HCT116 (cell line): ENCODE data around the gene NNAT. TPM values are rescaled to one million over a fixed set of nuclear protein-coding genes. Genes with fewer than 3 reads are reported as not detected.

Experiments
- ATAC-seq: fragments of 200-7000 bp; cut with Tn5 transposase; 2 replicates; pipeline ENCODE4 v1.9.1; 2020; ENCODE audit warnings: mild to moderate bottlenecking, moderate library complexity
- BruUV-seq: library from RNA; stranded (reverse); fragments of 400-500 nt; replicated peaks from 2 replicates; lab custom pipeline; 2021; lab: Mats Ljungman, UMichigan
- CTCF ChIA-PET: fragments of 300-600 bp; sonication (Branson Sonifier 250); formaldehyde crosslinking; loops from one replicate; lab custom pipeline; 2021; ENCODE audit warnings: antibody characterized with exemption; lab: Charles Lee
- POLR2A ChIA-PET: fragments of 300-600, 350-600 bp; sonication (Branson Sonifier 250); formaldehyde crosslinking; loops from one replicate; lab custom pipeline; 2021; ENCODE audit warnings: antibody characterized with exemption; lab: Charles Lee
- RAD21 ChIA-PET, 2 experiments: fragments of 300-600 bp; sonication (Branson Sonifier 250); formaldehyde crosslinking; loops; one replicate each; lab custom pipeline; 2023; ENCODE audit warnings: low total read pairs in 2 of 2; ENCODE audit not compliant: uncharacterized antibody in 2 of 2, unreplicated experiment in 2 of 2, low non-redundant PET in 1 of 2; lab: Charles Lee
- DNase-seq: peaks from one replicate; pipeline ENCODE4 v3.0.0-alpha.2; 2010; ENCODE audit warnings: low read depth, low spot score
- H2AFZ ChIP-seq: fragments of 200-600 bp; shearing (Covaris generic), sonication (generic); 2 replicates; pipeline ENCODE4 v1.6.1; 2017; ENCODE audit warnings: low read depth, mixed run types, mixed read lengths, antibody characterized with exemption, low read length; ENCODE audit not compliant: poor library complexity, severe bottlenecking
- H3K27ac ChIP-seq: 2 replicates; pipeline ENCODE4 v1.5.1; 2012; ENCODE audit warnings: low read depth, low read length
- H3K27me3 ChIP-seq: fragments of 200-600 bp; sonication (generic); 2 replicates; pipeline ENCODE4 v1.6.1; 2016; ENCODE audit warnings: mixed run types, low read length, mixed read lengths; ENCODE audit not compliant: insufficient read depth
- H3K36me3 ChIP-seq, 2 experiments: fragments of 200-500 bp in 1 of 2; fragments of 200-600 bp in 1 of 2; sonication (Bioruptor generic) in 1 of 2; sonication (generic) in 1 of 2; 2 replicates each; pipeline versions ENCODE4 v1.5.1 to v1.6.1; 2014 to 2016; ENCODE audit warnings: low read length in 2 of 2, inconsistent platforms in 1 of 2, mixed read lengths in 1 of 2, mixed run types in 1 of 2; ENCODE audit not compliant: insufficient read depth in 2 of 2, control insufficient read depth in 1 of 2
- H3K4me1 ChIP-seq, 2 experiments: fragments of 200-600 bp in 1 of 2; sonication (generic) in 1 of 2; 2 replicates each; pipeline versions ENCODE4 v1.5.1 to v1.6.1; 2012 to 2017; ENCODE audit warnings: low read length in 2 of 2, inconsistent platforms in 1 of 2, mild to moderate bottlenecking in 1 of 2, mixed read lengths in 1 of 2, mixed run types in 1 of 2, moderate library complexity in 1 of 2; ENCODE audit not compliant: insufficient read depth in 2 of 2, control insufficient read depth in 1 of 2
- H3K4me2 ChIP-seq: fragments of 200-600 bp; sonication (generic); 2 replicates; pipeline ENCODE4 v1.6.1; 2017; ENCODE audit warnings: mixed run types, low read length, mixed read lengths
- H3K4me3 ChIP-seq, 2 experiments: fragments of 200-600 bp in 1 of 2; sonication (generic) in 1 of 2; replicated peaks in 1 of 2; 2 replicates each; pipeline ENCODE4 v1.5.1; 2011 to 2016; ENCODE audit warnings: low read length in 2 of 2, control low read depth in 1 of 2, low read depth in 1 of 2, mild to moderate bottlenecking in 1 of 2, mixed read lengths in 1 of 2, mixed run types in 1 of 2
- H3K79me2 ChIP-seq: fragments of 200-600 bp; sonication (generic); 2 replicates; pipeline ENCODE4 v1.6.1; 2017; ENCODE audit warnings: mild to moderate bottlenecking, mixed run types, low read length, moderate library complexity, mixed read lengths; ENCODE audit not compliant: insufficient read depth
- H3K9ac ChIP-seq: fragments of 200-600 bp; sonication (generic); 2 replicates; pipeline ENCODE4 v1.6.1; 2016; ENCODE audit warnings: low read length, mixed read lengths
- H3K9me2 ChIP-seq: fragments of 200-600 bp; sonication (generic), shearing (Covaris generic); 2 replicates; pipeline ENCODE4 v1.6.1; 2017; ENCODE audit warnings: mixed run types, mild to moderate bottlenecking, moderate library complexity; ENCODE audit not compliant: insufficient read depth
- H3K9me3 ChIP-seq, 2 experiments: fragments of 200-500 bp in 1 of 2; fragments of 200-600 bp in 1 of 2; sonication (Bioruptor generic) in 1 of 2; sonication (generic) in 1 of 2; 2 replicates each; pipeline ENCODE4 v1.6.1; 2014 to 2017; ENCODE audit warnings: low read length in 2 of 2, mixed read lengths in 2 of 2, inconsistent platforms in 1 of 2, low read depth in 1 of 2, mild to moderate bottlenecking in 1 of 2, mixed run types in 1 of 2, moderate library complexity in 1 of 2; ENCODE audit not compliant: control insufficient read depth in 1 of 2, insufficient read depth in 1 of 2
- H4K20me1 ChIP-seq: fragments of 200-600 bp; sonication (generic), shearing (Covaris generic); 2 replicates; pipeline ENCODE4 v1.6.1; 2017; ENCODE audit warnings: mixed run types, mild to moderate bottlenecking, moderate library complexity; ENCODE audit not compliant: insufficient read depth
- ATF3 ChIP-seq: IDR thresholded peaks from 2 replicates; pipeline ENCODE4 v1.6.1; 2012
- CBX3 ChIP-seq: IDR thresholded peaks from 2 replicates; pipeline ENCODE4 v1.6.1; 2012; ENCODE audit warnings: low read depth
- CEBPB ChIP-seq: IDR thresholded peaks from 2 replicates; pipeline ENCODE4 v1.6.1; 2012; ENCODE audit warnings: low read depth
- EGR1 ChIP-seq: IDR thresholded peaks from 2 replicates; pipeline ENCODE4 v1.6.1; 2012; ENCODE audit warnings: low read depth
- ELF1 ChIP-seq: IDR thresholded peaks from 2 replicates; pipeline ENCODE4 v1.6.1; 2012; ENCODE audit warnings: low read depth, borderline replicate concordance
- EZH2 ChIP-seq: fragments of 200-600 bp; sonication (generic); IDR thresholded peaks from 2 replicates; pipeline ENCODE4 v1.6.1; 2017; ENCODE audit warnings: antibody characterized with exemption, mixed run types
- EZH2phosphoT487 ChIP-seq: fragments of 200-600 bp; IDR thresholded peaks from 2 replicates; pipeline ENCODE4 v1.6.1; 2018; ENCODE audit warnings: antibody characterized with exemption, borderline replicate concordance
- JUND ChIP-seq: IDR thresholded peaks from 2 replicates; pipeline ENCODE4 v1.6.1; 2012
- MAX ChIP-seq: IDR thresholded peaks from 2 replicates; pipeline ENCODE4 v1.6.1; 2012
- POLR2AphosphoS5 ChIP-seq: IDR thresholded peaks from 2 replicates; pipeline ENCODE4 v1.6.1; 2011; ENCODE audit warnings: mild to moderate bottlenecking, low read depth, low read length, moderate library complexity
- RAD21 ChIP-seq: IDR thresholded peaks from 2 replicates; pipeline ENCODE4 v1.6.1; 2012; ENCODE audit warnings: low read depth, mild to moderate bottlenecking
- REST ChIP-seq: IDR thresholded peaks from 2 replicates; pipeline ENCODE4 v1.6.1; 2012; ENCODE audit warnings: low read depth
- SRF ChIP-seq: IDR thresholded peaks from 2 replicates; pipeline ENCODE4 v1.6.1; 2012; ENCODE audit warnings: low read depth
- TCF7L2 ChIP-seq: IDR thresholded peaks from 2 replicates; pipeline ENCODE4 v1.7.0; 2011; ENCODE audit warnings: borderline replicate concordance, inconsistent platforms; ENCODE audit not compliant: insufficient read depth, insufficient read length; ENCODE audit errors: extremely low read depth
- ZBTB33 ChIP-seq: IDR thresholded peaks from 2 replicates; pipeline ENCODE4 v1.6.1; 2011; ENCODE audit warnings: mild to moderate bottlenecking, low read length, moderate library complexity; ENCODE audit not compliant: insufficient replicate concordance; ENCODE audit errors: extremely low read depth
- ZFX ChIP-seq: fragments of 450-650 bp; IDR thresholded peaks from 2 replicates; pipeline ENCODE4 v1.6.1; 2017
- ZNF274 ChIP-seq: fragments of 200-500 bp; sonication (Bioruptor generic); IDR thresholded peaks from 2 replicates; pipeline ENCODE4 v1.6.1; 2014; ENCODE audit warnings: mild to moderate bottlenecking, low read depth, low read length, inconsistent platforms
- intact Hi-C: fragments of 100-400 bp; cut with micrococcal nuclease; formaldehyde crosslinking; loops from 2 replicates; pipeline ENCODE4 v1.10.0; 2022
- total RNA-seq: library from RNA; stranded (reverse); gene quantifications from one replicate; pipeline ENCODE4 v1.2.1, GENCODE V29; 2021; ENCODE audit not compliant: unreplicated experiment

The NNAT gene
- total RNA-seq, 1 experiment from 2014 or later = not detected

GRCh38 chr20:37559312-37560027 is 38.4 kb downstream of the NNAT start:
- Histone ChIP-seq H3K4me1 (peaks cover 0 to 4% of the 10 kb centered on the region in 2 experiments; a peak in 1 of 4 replicates), H4K20me1 (no peaks in the 10 kb centered on the region), H3K4me2 (no peak overlapping the region), H3K4me3 (no peak overlapping the region), H2AFZ (no peak overlapping the region), H3K9ac (no peak overlapping the region), H3K9me2 (no peaks in the 10 kb centered on the region), H3K9me3 (no peaks in the 10 kb centered on the region), H3K79me2 (no peaks in the 10 kb centered on the region), H3K36me3 (no peaks in the 10 kb centered on the region)
- DNase-seq (no peak), ATAC-seq (no peak)
- ChIA-PET RAD21 (no interaction called here), CTCF (no interaction called here), POLR2A (no interaction called here)
- BruUV-seq = no TSS peak
- intact Hi-C loops = loop anchor here (5.0 to 10.0 kb wide), 2 partner anchors 605 to 848 kb away; partner anchors contain the start of gene TGM2
- TF ChIP-seq MAX (no peak), SRF (no peak), ATF3 (no peak), REST (no peak), CBX3 (no peak), ZNF274 (no peak), EGR1 (no peak), EZH2phosphoT487 (no peak), RAD21 (no peak), CEBPB (no peak), ZBTB33 (no peak), EZH2 (no peak), POLR2AphosphoS5 (no peak), ZFX (no peak), ELF1 (no peak), JUND (no peak), TCF7L2 (no peak)
- TF ChIP-seq, all 23 proteins: peak for 0
- no peak overlapping the region for H3K27ac ChIP-seq
- no peaks in the 10 kb centered on the region for H3K27me3 ChIP-seq
